ENCODE results near the gene CDC42EP2.

Gene CDC42EP2

GRCh38 chr11:65295571-65296341, 18.9 kb upstream of the CDC42EP2 start:
- H3K27ac ChIP-seq: peak overlapping the region in 2 of 21 experiments; percentile 35 to 39
- no peak overlapping the region for H3K4me3 ChIP-seq

- Histone ChIP-seq H3K4me3 (no peak overlapping the region), H3K27ac (peak overlapping the region in 7 of 21 experiments; percentile 27 to 64 (median 39))
These were observed 17.5 kb upstream of the CDC42EP2 start for GRCh38 chr11:65297026-65297672.

- Histone ChIP-seq H3K4me3 (no peak overlapping the region), H3K27ac (peak overlapping the region in 17 of 21 experiments; percentile 19 to 78 (median 51))
These were observed 16.5 kb upstream of the CDC42EP2 start for GRCh38 chr11:65298131-65298535.

- Histone ChIP-seq H3K4me3 (no peak overlapping the region), H3K27ac (peak overlapping the region in 18 of 21 experiments; percentile 19 to 78 (median 52))
These were observed 15.9 kb upstream of the CDC42EP2 start for GRCh38 chr11:65298655-65299179.

- Histone ChIP-seq H3K27ac (no peak overlapping the region), H3K4me3 (no peak overlapping the region)
These were observed 13.9 kb upstream of the CDC42EP2 start for GRCh38 chr11:65300621-65301275.

GRCh38 chr11:65301491-65302329, 13.0 kb upstream of the CDC42EP2 start:
- Histone ChIP-seq H3K27ac (peak overlapping the region in 1 of 21 experiments; percentile 30), H3K4me3 (no peak overlapping the region)

GRCh38 chr11:65303555-65303954, 11.1 kb upstream of the CDC42EP2 start:
- Histone ChIP-seq H3K27ac (no peak overlapping the region), H3K4me3 (no peak overlapping the region)

- no peak overlapping the region for H3K4me3 ChIP-seq
These were observed 10.6 kb upstream of the CDC42EP2 start for GRCh38 chr11:65304110-65304509.

GRCh38 chr11:65304613-65305012, 10.1 kb upstream of the CDC42EP2 start:
- no peak overlapping the region for H3K4me3 ChIP-seq
- H3K27ac ChIP-seq: no peak overlapping the region

More at GRCh38 chr11:65304110-65304509, 10.6 kb upstream of the CDC42EP2 start:
- H3K27ac ChIP-seq: no peak overlapping the region

- no peak overlapping the region for H3K4me3 ChIP-seq
- H3K27ac ChIP-seq: no peak overlapping the region
These were observed 9.0 kb upstream of the CDC42EP2 start for GRCh38 chr11:65305501-65306268.

- peak overlapping the region in 12 of 21 experiments; percentile 14 to 81 (median 53) for H3K27ac ChIP-seq
These were observed 7.1 kb upstream of the CDC42EP2 start for GRCh38 chr11:65307298-65308229.

GRCh38 chr11:65308281-65308891, 6.3 kb upstream of the CDC42EP2 start:
- H3K27ac ChIP-seq: peak overlapping the region in 17 of 21 experiments; percentile 22 to 81 (median 57)
- H3K4me3 ChIP-seq: no peak overlapping the region

More at GRCh38 chr11:65307298-65308229, 7.1 kb upstream of the CDC42EP2 start:
- no peak overlapping the region for H3K4me3 ChIP-seq

- H3K27ac ChIP-seq: peak overlapping the region in 17 of 21 experiments; percentile 22 to 81 (median 57)
- H3K4me3 ChIP-seq: no peak overlapping the region
These were observed 5.7 kb upstream of the CDC42EP2 start for GRCh38 chr11:65309006-65309405.

GRCh38 chr11:65310215-65310614, 4.5 kb upstream of the CDC42EP2 start:
- H3K27ac ChIP-seq: no peak overlapping the region
- H3K4me3 ChIP-seq: no peak overlapping the region

GRCh38 chr11:65310736-65311135, 3.9 kb upstream of the CDC42EP2 start:
- H3K27ac ChIP-seq: peak overlapping the region in 1 of 21 experiments; percentile 50
- no peak overlapping the region for H3K4me3 ChIP-seq

GRCh38 chr11:65311170-65311678, 3.4 kb upstream of the CDC42EP2 start:
- Histone ChIP-seq H3K4me3 (no peak overlapping the region), H3K27ac (peak overlapping the region in 3 of 21 experiments; percentile 3 to 50 (median 20))

All from skin epidermis (tissue), 12 donors.